HG02678 (cell line): ENCODE results near the gene PPP2R2B.
"Not testable (repeated sequence)": the region's sequence is repeated elsewhere in the genome, so short reads cannot be mapped to it uniquely, and the experiment has no call there.

Source experiments
- ATAC-seq: cut with Tn5 transposase; IDR thresholded peaks from one replicate; pipeline ENCODE4 v1.9.1; 2021; ENCODE audit warnings: mild to moderate bottlenecking, moderate library complexity; ENCODE audit not compliant: unreplicated experiment

PPP2R2B gene

GRCh38 chr5:146565764-146566367 is 312.7 kb downstream of the PPP2R2B start:
- ATAC-seq = peak; percentile 99

- ATAC-seq = no peak
Measured at GRCh38 chr5:146564007-146564762, 314.4 kb downstream of the PPP2R2B start.

- no peak for ATAC-seq
Measured at GRCh38 chr5:146562461-146562860, 316.1 kb downstream of the PPP2R2B start.

- ATAC-seq = no peak
Measured at GRCh38 chr5:146561711-146562110, 316.8 kb downstream of the PPP2R2B start.

- no peak for ATAC-seq
Measured at GRCh38 chr5:146560205-146560812, 318.2 kb downstream of the PPP2R2B start.

GRCh38 chr5:146556884-146557283 is 321.7 kb downstream of the PPP2R2B start:
- not testable (repeated sequence) for ATAC-seq

- no peak for ATAC-seq
Measured at GRCh38 chr5:146553446-146553845, 325.1 kb downstream of the PPP2R2B start.

- no peak for ATAC-seq
Measured at GRCh38 chr5:146549615-146550014, 328.9 kb downstream of the PPP2R2B start.

- ATAC-seq = no peak
Measured at GRCh38 chr5:146548781-146549449, 329.6 kb downstream of the PPP2R2B start.

- no peak for ATAC-seq
Measured at GRCh38 chr5:146544232-146544631, 334.3 kb downstream of the PPP2R2B start.

- peak; percentile 99 for ATAC-seq
Measured at GRCh38 chr5:146541958-146542849, 336.4 kb downstream of the PPP2R2B start.

- ATAC-seq = no peak
Measured at GRCh38 chr5:146540414-146540813, 338.1 kb downstream of the PPP2R2B start.

GRCh38 chr5:146539973-146540372 is 338.6 kb downstream of the PPP2R2B start:
- no peak for ATAC-seq

GRCh38 chr5:146538432-146538831 is 340.1 kb downstream of the PPP2R2B start:
- ATAC-seq = no peak

GRCh38 chr5:146533882-146534281 is 344.7 kb downstream of the PPP2R2B start:
- no peak for ATAC-seq

GRCh38 chr5:146533260-146533857 is 345.2 kb downstream of the PPP2R2B start:
- ATAC-seq = peak; percentile 94
